Cerebellar cortex (tissue), 1 donor: Measurements from ENCODE around the gene CANT1.

Source experiments
- DNase-seq: peaks from one replicate; pipeline ENCODE4 v3.0.0-alpha.2; 2015; ENCODE audit warnings: low spot score

The CANT1 gene

GRCh38 chr17:78995022-78995760, 14.4 kb downstream of the CANT1 start:
- DNase-seq = no peak

- no peak for DNase-seq
These were observed 15.4 kb downstream of the CANT1 start for GRCh38 chr17:78993981-78994671.

- DNase-seq = peak; percentile 62
These were observed 16.2 kb downstream of the CANT1 start for GRCh38 chr17:78993241-78993956.

GRCh38 chr17:78992542-78993212, 16.9 kb downstream of the CANT1 start:
- DNase-seq = no peak

- DNase-seq = no peak
These were observed 17.5 kb downstream of the CANT1 start for GRCh38 chr17:78991906-78992532.

GRCh38 chr17:78991017-78991738, 18.4 kb downstream of the CANT1 start:
- no peak for DNase-seq

- no peak for DNase-seq
These were observed 19.1 kb downstream of the CANT1 start for GRCh38 chr17:78990349-78991016.

- no peak for DNase-seq
These were observed 21.4 kb downstream of the CANT1 start for GRCh38 chr17:78988152-78988551.

GRCh38 chr17:78986649-78987328, 22.8 kb downstream of the CANT1 start:
- no peak for DNase-seq

- DNase-seq = no peak
These were observed 23.4 kb downstream of the CANT1 start for GRCh38 chr17:78986048-78986648.

- no peak for DNase-seq
These were observed 24.2 kb downstream of the CANT1 start for GRCh38 chr17:78985395-78985794.

- DNase-seq = no peak
These were observed 28.3 kb downstream of the CANT1 start for GRCh38 chr17:78981010-78981888.

- DNase-seq = no peak
These were observed 29.0 kb downstream of the CANT1 start for GRCh38 chr17:78980624-78980972.

- DNase-seq = peak; percentile 72
These were observed 29.6 kb downstream of the CANT1 start, which contains the start of gene LGALS3BP for GRCh38 chr17:78979780-78980623. Gene LGALS3BP, minus strand, starts transcription at chr17:78979923. Its CDS starts 2,732 bp downstream, at chr17:78977191.

- no peak for DNase-seq
These were observed 31.3 kb downstream of the CANT1 start for GRCh38 chr17:78977997-78978973.

GRCh38 chr17:78977681-78977943, 32.0 kb downstream of the CANT1 start:
- no peak for DNase-seq
